ENCODE data around the gene GINS2. TPM values are rescaled to one million over a fixed set of nuclear protein-coding genes. Genes with fewer than 3 reads are reported as not detected.

Gene GINS2
- polyA plus RNA-seq, 1 experiment = 5.5 TPM

GRCh38 chr16:85648070-85648714 is 40.6 kb downstream of the GINS2 start:
- no peak for TF ChIP-seq CTCF (IDR thresholded peaks at IDR 0.05; ENCODE audit: insufficient read depth, low read depth, low read length)
- Histone ChIP-seq H3K4me3 (ENCODE audit: low read depth, low read length) (no peak overlapping the region), H3K36me3 (ENCODE audit: control insufficient read depth, insufficient read depth, low read length) (peaks cover 8% of the 10 kb centered on the region), H3K27me3 (ENCODE audit: control insufficient read depth, insufficient read depth, low read length) (no peaks in the 10 kb centered on the region)
- ChIA-PET CTCF (interaction anchor here (0.6 to 1.2 kb wide), 2 partner anchors 9 to 39 kb away, joined by 3 read pairs; no protein-coding TSS in a partner anchor), POLR2A (no interaction called here)
- no peak for DNase-seq (ENCODE audit: low read depth)

- H3K4me3 ChIP-seq (ENCODE audit: low read depth, low read length) = no peak overlapping the region
- no peak for DNase-seq (ENCODE audit: low read depth)
- ChIA-PET POLR2A (no interaction called here), CTCF (no interaction called here)
- H3K36me3 ChIP-seq (ENCODE audit: control insufficient read depth, insufficient read depth, low read length) = peaks cover 9% of the 10 kb centered on the region
- TF ChIP-seq CTCF (IDR thresholded peaks at IDR 0.05; ENCODE audit: insufficient read depth, low read depth, low read length) = no peak
- H3K27me3 ChIP-seq (ENCODE audit: control insufficient read depth, insufficient read depth, low read length) = no peaks in the 10 kb centered on the region
These were observed 41.8 kb downstream of the GINS2 start for GRCh38 chr16:85646976-85647375.

GRCh38 chr16:85646358-85646907 is 42.3 kb downstream of the GINS2 start:
- ChIA-PET POLR2A (no interaction called here), CTCF (no interaction called here)
- no peak overlapping the region for H3K4me3 ChIP-seq (ENCODE audit: low read depth, low read length)
- no peak for DNase-seq (ENCODE audit: low read depth)
- peaks cover 9% of the 10 kb centered on the region for H3K36me3 ChIP-seq (ENCODE audit: control insufficient read depth, insufficient read depth, low read length)
- no peak for TF ChIP-seq CTCF (IDR thresholded peaks at IDR 0.05; ENCODE audit: insufficient read depth, low read depth, low read length)
- H3K27me3 ChIP-seq (ENCODE audit: control insufficient read depth, insufficient read depth, low read length) = no peaks in the 10 kb centered on the region

GRCh38 chr16:85645021-85645589 is 43.6 kb downstream of the GINS2 start:
- Histone ChIP-seq H3K36me3 (ENCODE audit: control insufficient read depth, insufficient read depth, low read length) (peaks cover 9% of the 10 kb centered on the region), H3K27me3 (ENCODE audit: control insufficient read depth, insufficient read depth, low read length) (no peaks in the 10 kb centered on the region), H3K4me3 (ENCODE audit: low read depth, low read length) (no peak overlapping the region)
- TF ChIP-seq CTCF (IDR thresholded peaks at IDR 0.05; ENCODE audit: insufficient read depth, low read depth, low read length) = no peak
- DNase-seq (ENCODE audit: low read depth) = no peak
- ChIA-PET CTCF (no interaction called here), POLR2A (no interaction called here)

- POLR2A ChIA-PET = no interaction called here
- no peak for DNase-seq (ENCODE audit: low read depth)
- Histone ChIP-seq H3K27me3 (ENCODE audit: control insufficient read depth, insufficient read depth, low read length) (no peaks in the 10 kb centered on the region), H3K4me3 (ENCODE audit: low read depth, low read length) (no peak overlapping the region), H3K36me3 (ENCODE audit: control insufficient read depth, insufficient read depth, low read length) (peaks cover 9% of the 10 kb centered on the region)
- TF ChIP-seq CTCF (IDR thresholded peaks at IDR 0.05; ENCODE audit: insufficient read depth, low read depth, low read length) = no peak
- CTCF ChIA-PET = interaction anchor here (0.9 to 1.3 kb wide), 2 partner anchors 14 to 28 kb away, joined by 3 to 4 read pairs; no protein-coding TSS in a partner anchor
These were observed 44.6 kb downstream of the GINS2 start for GRCh38 chr16:85644093-85644712.
